HAP-1 (cell line): ENCODE results near the gene CELF2.
"Not testable (repeated sequence)": the region's sequence is repeated elsewhere in the genome, so short reads cannot be mapped to it uniquely, and the experiment has no call there.

Source experiments
- DNase-seq, 2 experiments: peaks; one replicate each; pipeline ENCODE4 v3.0.0-alpha.2; 2016 to 2020; ENCODE audit warnings: low spot score in 2 of 2
- H3K27me3 ChIP-seq: fragments of 250-450 bp; sonication (Bioruptor Pico); 2 replicates; pipeline ENCODE4 v1.5.1; 2020; ENCODE audit warnings: low read depth, mild to moderate bottlenecking, moderate library complexity
- H3K36me3 ChIP-seq: fragments of 250-450 bp; sonication (Bioruptor Pico); replicated peaks from 2 replicates; pipeline ENCODE4 v1.5.1; 2020; ENCODE audit warnings: mild to moderate bottlenecking
- H3K4me1 ChIP-seq: fragments of 250-450 bp; sonication (Bioruptor Pico); 2 replicates; pipeline ENCODE4 v1.5.1; 2020; ENCODE audit warnings: mild to moderate bottlenecking
- H3K4me3 ChIP-seq: fragments of 250-450 bp; sonication (Bioruptor Pico); 2 replicates; pipeline ENCODE4 v1.5.1; 2020; ENCODE audit warnings: mild to moderate bottlenecking, moderate library complexity
- H3K9me3 ChIP-seq: fragments of 250-450 bp; sonication (Bioruptor Pico); 2 replicates; pipeline ENCODE4 v1.5.1; 2020; ENCODE audit warnings: mild to moderate bottlenecking, moderate library complexity
- in situ Hi-C: fragments of 300-500 bp; cut with MboI; formaldehyde crosslinking; loops from 3 replicates; pipeline ENCODE4 v1.14.3; 2020; ENCODE audit warnings: low sequenced_read_pairs, inconsistent platforms, mixed read lengths

Gene CELF2

GRCh38 chr10:11355592-11355991 is 337.9 kb downstream of the CELF2 start:
- Histone ChIP-seq H3K36me3 (no peaks in the 10 kb centered on the region), H3K4me3 (no peak overlapping the region), H3K9me3 (no peaks in the 10 kb centered on the region), H3K27me3 (no peaks in the 10 kb centered on the region), H3K4me1 (no peaks in the 10 kb centered on the region)
- no peak for DNase-seq
- in situ Hi-C loops = no loop called here

DNA sequence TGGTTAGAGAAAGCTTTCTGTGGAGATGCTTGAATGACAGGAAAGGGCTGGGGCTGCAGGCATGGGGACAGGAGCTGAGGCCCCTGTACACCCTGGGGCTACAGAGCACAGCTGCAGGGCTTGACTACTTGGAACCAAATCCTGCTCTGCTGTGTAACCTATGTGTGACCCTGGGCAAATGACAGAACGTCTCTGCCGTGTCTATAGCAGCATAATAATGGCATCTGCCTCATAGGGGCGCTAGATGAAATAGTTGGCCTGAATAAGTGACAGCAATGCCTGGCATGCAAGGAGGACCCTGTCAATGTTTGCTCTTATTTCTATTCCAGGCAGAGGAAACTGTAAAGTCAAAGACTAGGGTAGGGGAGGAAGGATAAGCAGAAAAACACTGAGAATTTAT is 339.8 kb downstream of the CELF2 start:
- H3K4me3 ChIP-seq = no peak overlapping the region
- H3K9me3 ChIP-seq = no peaks in the 10 kb centered on the region
- no peaks in the 10 kb centered on the region for H3K36me3 ChIP-seq
- in situ Hi-C loops = no loop called here
- H3K27me3 ChIP-seq = no peaks in the 10 kb centered on the region
- no peak for DNase-seq
- no peaks in the 10 kb centered on the region for H3K4me1 ChIP-seq

DNA sequence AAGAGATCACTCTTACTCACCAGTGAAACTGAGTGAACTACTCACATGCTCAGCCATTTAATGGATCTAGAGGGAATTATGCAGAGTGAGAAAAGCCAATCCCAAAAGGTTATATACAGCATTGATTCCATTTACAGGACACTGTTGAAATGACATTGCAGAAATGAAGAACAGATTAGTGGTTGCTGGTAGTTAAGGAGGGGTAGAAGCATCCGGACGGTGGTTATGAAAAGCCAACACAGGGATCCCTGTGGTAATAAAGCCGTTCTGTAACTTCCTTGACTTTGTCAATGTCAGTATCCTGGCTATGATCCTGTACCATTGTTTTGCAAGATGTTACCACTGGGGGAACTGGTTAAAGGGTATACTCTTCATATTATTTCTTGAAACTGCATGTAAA is 340.3 kb downstream of the CELF2 start:
- Histone ChIP-seq H3K36me3 (no peaks in the 10 kb centered on the region), H3K4me3 (no peak overlapping the region), H3K4me1 (no peaks in the 10 kb centered on the region), H3K27me3 (no peaks in the 10 kb centered on the region), H3K9me3 (no peaks in the 10 kb centered on the region)
- in situ Hi-C loops = no loop called here
- DNase-seq = no peak

GRCh38 chr10:11358923-11359575 is 341.4 kb downstream of the CELF2 start:
- Histone ChIP-seq H3K4me3 (no peak overlapping the region), H3K9me3 (no peaks in the 10 kb centered on the region), H3K36me3 (no peaks in the 10 kb centered on the region), H3K4me1 (no peaks in the 10 kb centered on the region), H3K27me3 (no peaks in the 10 kb centered on the region)
- in situ Hi-C loops = no loop called here
- no peak for DNase-seq

DNA sequence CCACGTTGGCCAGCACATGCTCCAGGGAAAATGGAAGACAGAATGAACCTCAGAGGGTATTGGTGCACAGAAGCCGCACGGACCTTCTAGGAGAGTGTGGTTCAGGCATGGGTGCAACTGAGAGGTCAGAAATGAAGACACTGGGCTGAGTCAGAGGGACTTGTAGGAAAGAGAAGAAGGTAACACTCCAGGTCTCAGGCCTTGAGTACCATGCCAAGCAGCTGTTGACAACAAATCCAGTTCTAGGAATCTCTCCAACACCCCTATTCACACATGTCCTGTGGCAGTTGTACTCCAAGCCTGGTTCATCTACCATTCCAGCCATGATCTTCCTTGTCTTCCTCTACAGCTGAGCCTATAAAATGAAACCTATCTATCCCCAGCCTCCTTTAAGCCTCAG is 342.2 kb downstream of the CELF2 start:
- H3K27me3 ChIP-seq = no peaks in the 10 kb centered on the region
- in situ Hi-C loops = no loop called here
- H3K36me3 ChIP-seq = no peaks in the 10 kb centered on the region
- no peaks in the 10 kb centered on the region for H3K4me1 ChIP-seq
- no peaks in the 10 kb centered on the region for H3K9me3 ChIP-seq
- H3K4me3 ChIP-seq = no peak overlapping the region
- DNase-seq = no peak

DNA sequence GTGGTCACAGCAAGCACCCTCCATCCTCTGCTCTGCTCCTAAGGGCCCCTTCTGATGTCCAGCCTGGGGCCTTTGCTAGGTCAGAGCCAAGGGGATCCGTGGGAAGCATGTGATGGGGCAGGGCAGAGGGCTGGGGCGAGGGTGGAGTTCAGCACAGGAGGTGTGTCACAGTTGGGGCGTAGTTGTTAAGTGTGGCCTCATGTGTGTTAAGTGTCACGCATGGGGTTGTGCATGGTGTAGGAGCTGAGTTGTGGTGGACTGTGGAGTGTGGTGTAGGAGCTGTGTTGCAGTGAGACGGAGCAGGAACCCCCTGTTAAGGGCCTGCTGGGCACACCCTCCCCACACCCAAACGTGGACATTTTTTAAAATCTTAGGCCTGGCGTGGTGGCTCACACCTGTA is 345.8 kb downstream of the CELF2 start:
- H3K27me3 ChIP-seq = no peaks in the 10 kb centered on the region
- H3K4me1 ChIP-seq = no peaks in the 10 kb centered on the region
- in situ Hi-C loops = no loop called here
- DNase-seq = no peak
- no peaks in the 10 kb centered on the region for H3K9me3 ChIP-seq
- H3K36me3 ChIP-seq = no peaks in the 10 kb centered on the region
- no peak overlapping the region for H3K4me3 ChIP-seq

DNA sequence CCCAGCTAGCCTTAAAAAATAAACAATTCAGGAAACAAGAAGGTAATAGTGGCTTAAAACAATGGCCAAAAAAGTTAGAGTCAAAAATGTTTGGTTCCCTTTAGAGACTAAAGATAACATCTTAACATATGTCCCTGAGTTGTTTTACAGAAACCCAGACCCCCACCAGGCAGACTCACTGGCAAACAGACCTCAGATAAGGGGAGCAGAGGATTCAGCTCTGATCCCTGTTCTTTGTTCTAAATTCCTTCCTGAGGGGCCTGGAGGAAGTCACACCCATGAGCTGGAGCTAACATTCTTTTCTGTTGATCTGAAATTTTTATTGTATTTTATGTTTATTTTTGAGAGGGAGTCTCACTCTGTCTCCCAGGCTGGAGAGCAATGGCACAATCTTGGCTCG is 346.6 kb downstream of the CELF2 start:
- H3K4me3 ChIP-seq = no peak overlapping the region
- no peaks in the 10 kb centered on the region for H3K27me3 ChIP-seq
- no peak for DNase-seq
- in situ Hi-C loops = no loop called here
- H3K9me3 ChIP-seq = no peaks in the 10 kb centered on the region
- no peaks in the 10 kb centered on the region for H3K36me3 ChIP-seq
- H3K4me1 ChIP-seq = no peaks in the 10 kb centered on the region

GRCh38 chr10:11366889-11367288 is 349.2 kb downstream of the CELF2 start:
- H3K36me3 ChIP-seq, in situ Hi-C loops, H3K27me3 ChIP-seq, H3K4me1 ChIP-seq, H3K4me3 ChIP-seq, DNase-seq, H3K9me3 ChIP-seq: not testable (repeated sequence)

DNA sequence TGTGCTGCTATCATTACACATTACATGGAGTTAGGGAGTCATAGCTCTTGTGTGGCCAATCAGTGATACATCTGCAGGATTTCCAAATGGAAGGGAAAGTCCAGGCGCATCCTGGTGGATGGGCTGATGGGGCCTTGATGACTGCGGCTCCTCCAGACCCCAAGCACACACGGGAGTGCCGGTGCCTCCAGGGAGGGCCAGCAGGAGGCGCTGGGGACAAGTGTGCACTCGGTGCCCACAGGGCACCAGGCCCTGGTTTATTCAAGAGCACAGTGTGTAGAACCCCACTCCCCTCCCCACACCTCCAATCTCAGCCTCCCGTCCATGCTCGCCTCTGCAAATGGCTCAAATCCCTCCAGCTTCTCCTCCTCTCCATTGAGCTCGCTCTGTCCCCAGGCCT is 349.8 kb downstream of the CELF2 start:
- no peaks in the 10 kb centered on the region for H3K9me3 ChIP-seq
- H3K27me3 ChIP-seq = no peaks in the 10 kb centered on the region
- H3K4me3 ChIP-seq = no peak overlapping the region
- H3K36me3 ChIP-seq = no peaks in the 10 kb centered on the region
- DNase-seq = no peak
- in situ Hi-C loops = no loop called here
- no peaks in the 10 kb centered on the region for H3K4me1 ChIP-seq

- DNase-seq = no peak
- in situ Hi-C loops = no loop called here
Observed at GRCh38 chr10:11373717-11374171, 356.1 kb downstream of the CELF2 start.

DNA sequence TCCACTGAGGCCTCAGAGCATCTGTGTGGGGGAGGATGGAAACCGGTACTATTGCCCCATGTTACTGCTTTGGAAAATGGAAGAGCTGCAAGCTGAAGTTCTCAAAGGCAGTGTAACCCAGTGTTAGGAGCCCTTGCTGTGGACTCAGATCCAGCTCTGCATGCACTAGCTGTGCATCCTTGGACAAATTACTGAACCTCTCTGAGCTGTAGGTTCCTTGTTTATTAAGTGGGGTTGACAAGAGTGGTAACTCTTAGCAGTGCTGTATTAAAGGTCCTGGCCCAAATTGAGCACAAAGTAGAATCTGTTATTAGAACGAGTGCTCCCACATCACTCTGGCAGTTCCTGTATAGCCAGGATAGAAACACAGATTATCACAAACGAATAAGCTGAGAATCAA is 359.6 kb downstream of the CELF2 start:
- no peak overlapping the region for H3K4me3 ChIP-seq
- no peaks in the 10 kb centered on the region for H3K9me3 ChIP-seq
- no peaks in the 10 kb centered on the region for H3K27me3 ChIP-seq
- no peaks in the 10 kb centered on the region for H3K4me1 ChIP-seq
- no peaks in the 10 kb centered on the region for H3K36me3 ChIP-seq
- DNase-seq = no peak
- in situ Hi-C loops = no loop called here

More at GRCh38 chr10:11373717-11374171, 356.1 kb downstream of the CELF2 start:
- no peaks in the 10 kb centered on the region for H3K4me1 ChIP-seq
- H3K4me3 ChIP-seq = no peak overlapping the region
- no peaks in the 10 kb centered on the region for H3K36me3 ChIP-seq
- no peaks in the 10 kb centered on the region for H3K9me3 ChIP-seq
- no peaks in the 10 kb centered on the region for H3K27me3 ChIP-seq

GRCh38 chr10:11378835-11379234 is 361.2 kb downstream of the CELF2 start:
- no peaks in the 10 kb centered on the region for H3K4me1 ChIP-seq
- no peaks in the 10 kb centered on the region for H3K9me3 ChIP-seq
- H3K36me3 ChIP-seq = no peaks in the 10 kb centered on the region
- in situ Hi-C loops = no loop called here
- no peak for DNase-seq
- H3K4me3 ChIP-seq = no peak overlapping the region
- H3K27me3 ChIP-seq = no peaks in the 10 kb centered on the region

- no peaks in the 10 kb centered on the region for H3K4me1 ChIP-seq
- in situ Hi-C loops = no loop called here
- no peaks in the 10 kb centered on the region for H3K9me3 ChIP-seq
- H3K4me3 ChIP-seq = no peak overlapping the region
- no peaks in the 10 kb centered on the region for H3K36me3 ChIP-seq
- DNase-seq = no peak
- no peaks in the 10 kb centered on the region for H3K27me3 ChIP-seq
Observed at GRCh38 chr10:11379771-11380170, 362.1 kb downstream of the CELF2 start.

- Histone ChIP-seq H3K9me3 (no peaks in the 10 kb centered on the region), H3K36me3 (no peaks in the 10 kb centered on the region), H3K4me1 (no peaks in the 10 kb centered on the region), H3K4me3 (no peak overlapping the region), H3K27me3 (no peaks in the 10 kb centered on the region)
- in situ Hi-C loops = no loop called here
- no peak for DNase-seq
Observed at GRCh38 chr10:11381023-11381422, 363.4 kb downstream of the CELF2 start.

DNA sequence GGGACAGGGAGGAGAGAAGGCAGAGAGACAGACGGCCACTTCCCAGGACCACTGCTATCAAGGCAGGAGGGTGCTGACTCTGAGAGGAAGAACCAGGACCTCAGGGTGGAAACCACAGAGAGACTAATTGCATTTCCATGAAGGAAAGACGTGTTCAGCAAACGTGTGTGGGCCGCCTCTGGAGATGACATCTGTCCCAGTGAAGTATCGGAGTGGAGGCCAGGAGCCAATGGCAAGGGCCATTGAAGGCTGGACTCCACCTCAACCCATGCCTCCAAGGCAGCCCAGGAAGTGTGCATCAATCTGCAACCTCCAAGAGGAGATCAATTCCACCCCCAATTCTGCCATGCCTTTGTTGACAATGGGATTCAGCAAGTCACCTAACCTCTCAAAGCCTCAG is 363.8 kb downstream of the CELF2 start:
- in situ Hi-C loops = no loop called here
- DNase-seq = no peak
- Histone ChIP-seq H3K4me1 (no peaks in the 10 kb centered on the region), H3K36me3 (no peaks in the 10 kb centered on the region), H3K4me3 (no peak overlapping the region), H3K27me3 (no peaks in the 10 kb centered on the region), H3K9me3 (no peaks in the 10 kb centered on the region)
